NCI-H146 treated with DMSO at 0.1 percent for 48 hours (cell line): ENCODE measurements around the gene WIPI1.

ENCODE experiments used
- DNase-seq: peaks from one replicate; lab custom pipeline; 2025; ENCODE audit not compliant: unreplicated experiment; lab: John Stamatoyannopoulos, UW

WIPI1 gene

GRCh38 chr17:68461122-68461539 lies 3.8 kb upstream of the WIPI1 start:
- peak; percentile 51 for DNase-seq

DNA sequence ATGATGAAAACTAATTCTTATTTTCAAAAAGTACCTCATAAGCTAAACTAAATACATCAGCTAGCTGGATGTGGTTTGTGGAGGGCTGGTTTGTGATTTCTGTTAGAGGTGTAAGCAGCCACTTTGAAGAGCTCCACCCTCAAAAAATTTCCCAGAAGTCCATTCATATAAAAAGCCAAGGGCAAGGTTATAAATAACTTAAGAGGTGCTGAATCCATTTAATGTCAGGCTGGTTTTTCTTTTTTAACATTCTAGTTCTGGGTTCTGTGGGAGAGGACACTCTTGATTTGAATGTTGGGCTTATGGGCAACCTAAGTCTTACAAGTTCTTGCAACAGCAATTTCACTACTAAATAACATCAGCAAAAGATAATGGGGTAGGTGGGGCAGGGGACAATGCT lies 3.4 kb upstream of the WIPI1 start:
- DNase-seq: no peak

DNA sequence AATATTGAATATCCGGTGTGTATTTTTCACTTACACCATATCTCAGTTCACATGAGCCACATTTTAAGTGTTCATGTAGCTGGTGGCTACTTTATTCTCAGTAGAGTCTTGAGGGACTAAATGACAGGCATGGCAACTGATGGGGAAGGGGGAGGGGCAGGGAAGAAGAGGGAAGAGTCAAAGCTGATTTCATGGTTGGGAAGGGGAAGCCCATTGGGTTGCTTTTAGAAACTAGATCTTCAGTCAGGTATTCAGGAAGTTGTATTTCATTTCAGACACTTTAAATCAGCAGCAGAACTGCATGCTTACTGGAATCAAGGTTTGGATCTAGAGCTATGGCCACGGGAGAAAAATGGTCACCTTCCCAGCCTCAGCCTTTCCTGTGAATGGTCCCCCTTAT lies 2.9 kb upstream of the WIPI1 start:
- no peak for DNase-seq

- no peak for DNase-seq
Observed at GRCh38 chr17:68459037-68459639, 1.8 kb upstream of the WIPI1 start.

DNA sequence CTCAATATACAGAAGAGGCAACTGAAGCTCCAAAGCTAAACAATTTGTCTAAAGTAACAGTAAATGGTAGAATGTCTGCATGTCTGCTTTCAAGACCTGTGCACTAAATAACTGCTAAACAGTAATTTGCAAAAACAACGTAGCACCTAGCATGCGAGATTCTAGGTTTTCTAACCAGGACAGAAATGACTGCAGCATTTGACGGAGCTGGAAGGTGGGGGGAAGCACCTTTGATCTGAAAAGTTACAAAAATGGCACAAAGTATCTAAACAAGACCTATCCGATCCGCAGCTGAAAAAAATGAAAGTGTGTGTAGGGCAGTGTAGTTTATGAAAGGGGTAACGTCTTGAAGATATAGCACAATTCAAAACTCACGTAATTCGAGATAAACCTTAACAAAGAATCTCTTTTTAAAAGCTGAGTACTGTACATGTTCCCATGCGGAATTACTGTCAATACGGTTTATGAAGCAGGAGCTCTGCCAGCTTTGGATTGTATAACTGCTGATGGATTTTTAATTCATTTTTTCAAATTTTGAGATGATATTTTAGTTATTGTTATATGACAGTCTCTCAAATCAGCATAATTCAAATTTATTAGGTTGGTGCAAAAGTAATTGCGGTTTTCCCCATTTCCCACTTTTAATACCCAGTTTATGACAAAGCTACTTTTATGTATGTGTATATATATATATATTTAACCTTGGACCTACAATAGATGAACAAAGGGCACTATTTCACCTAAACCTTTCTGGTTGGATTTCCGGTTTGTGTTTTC lies 1.2 kb upstream of the WIPI1 start:
- DNase-seq: no peak

- DNase-seq: peak; percentile 91
Observed at GRCh38 chr17:68457539-68458259, 403 bp upstream of the WIPI1 start.

DNA sequence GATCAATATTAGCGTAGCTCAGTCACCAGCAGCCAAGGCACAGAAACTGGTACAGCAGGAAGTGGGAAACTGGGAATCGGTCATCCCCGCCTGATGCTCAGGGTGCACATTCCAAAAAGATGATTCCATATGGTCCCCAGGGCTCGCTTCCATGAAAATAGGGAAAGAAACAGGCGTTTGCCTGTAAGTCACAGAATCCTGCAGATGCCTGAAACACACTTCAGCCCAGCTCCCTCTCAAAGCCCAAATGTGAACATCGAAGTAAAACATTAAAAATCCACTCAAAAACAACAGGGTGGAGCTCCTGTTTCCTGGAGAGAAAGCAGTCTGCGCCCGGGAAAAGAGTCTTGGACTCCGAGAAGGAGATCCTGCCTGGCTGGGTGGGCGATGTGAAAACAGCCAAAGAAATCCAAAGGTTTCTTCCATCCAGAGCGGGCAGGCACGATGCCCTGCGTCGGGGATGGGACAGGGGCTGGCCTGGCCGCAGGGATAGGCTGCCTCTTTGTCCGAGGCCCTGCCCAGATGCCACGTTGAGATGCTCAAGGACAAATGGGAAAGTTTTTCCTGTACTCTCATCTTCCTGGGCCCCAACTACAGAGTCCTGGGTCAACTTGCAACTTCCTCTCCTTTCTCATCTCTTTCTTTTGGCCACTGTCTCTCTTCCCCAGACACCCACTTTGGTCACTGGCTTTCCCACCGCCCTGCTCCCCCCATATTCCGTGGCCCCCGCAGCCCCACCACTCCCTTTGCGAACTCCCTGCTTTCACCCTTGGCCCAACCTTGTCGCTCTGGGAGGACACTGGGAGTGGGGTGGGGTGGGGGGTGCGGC lies 743 bp downstream of the WIPI1 start:
- DNase-seq: peak; percentile 29

GRCh38 chr17:68455901-68456338 lies 1.4 kb downstream of the WIPI1 start:
- DNase-seq: peak; percentile 94

- DNase-seq: no peak
Observed at GRCh38 chr17:68453991-68454665, 3.2 kb downstream of the WIPI1 start.

GRCh38 chr17:68452724-68453290 lies 4.5 kb downstream of the WIPI1 start:
- DNase-seq: no peak

DNA sequence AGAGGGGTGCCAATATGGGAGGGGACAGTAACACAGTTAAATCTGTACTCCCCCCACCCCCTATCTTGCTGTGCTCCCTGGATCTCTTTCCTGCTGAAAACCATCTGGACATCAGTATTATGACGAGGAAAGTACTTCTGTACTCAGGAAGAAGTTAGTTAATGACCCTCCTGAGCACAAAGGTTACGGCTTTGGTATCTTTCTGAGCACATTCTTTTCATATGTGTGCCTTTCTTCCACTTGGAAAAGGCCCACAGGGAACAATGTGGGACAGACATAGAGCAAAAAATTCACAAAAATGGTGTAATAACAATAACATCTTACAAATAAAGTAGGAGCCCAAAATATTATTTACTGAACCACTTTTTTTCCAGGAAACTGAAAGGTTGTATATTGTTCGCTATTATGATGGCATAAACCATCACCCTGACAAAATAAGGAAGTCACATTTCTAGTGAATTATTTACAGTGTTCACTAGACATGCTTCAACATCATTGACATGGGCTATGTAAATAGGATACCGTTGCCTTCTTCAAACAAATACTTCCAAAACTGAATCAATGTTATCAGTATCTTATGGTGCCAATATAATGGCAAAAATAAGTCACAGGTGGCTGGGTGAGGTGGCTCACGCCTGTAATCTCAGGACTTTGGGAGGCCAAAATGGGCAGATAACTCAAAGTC lies 5.5 kb downstream of the WIPI1 start:
- no peak for DNase-seq

DNA sequence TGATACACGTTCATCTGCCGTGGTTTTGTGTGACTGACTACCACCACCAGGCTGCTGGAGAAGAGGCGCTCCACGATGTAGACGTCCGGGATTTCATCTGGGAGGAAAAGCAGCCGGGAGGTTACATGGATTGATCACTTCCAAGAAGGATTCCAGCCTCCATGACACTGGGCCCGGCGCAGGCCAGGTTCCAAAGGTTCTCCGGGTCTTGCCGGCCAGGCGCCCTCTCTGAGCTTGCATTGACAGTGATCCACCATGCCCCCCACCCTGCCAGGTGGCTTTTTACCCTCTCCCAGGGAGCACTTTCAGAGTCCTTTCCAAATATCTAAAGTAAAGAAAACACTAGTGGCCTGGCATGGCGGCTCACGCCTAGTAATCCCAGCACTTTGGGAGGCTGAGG lies 6.5 kb downstream of the WIPI1 start:
- DNase-seq: no peak

- no peak for DNase-seq
Observed at GRCh38 chr17:68450391-68450790, 6.9 kb downstream of the WIPI1 start.

GRCh38 chr17:68449021-68449739 lies 8.1 kb downstream of the WIPI1 start:
- DNase-seq: no peak

GRCh38 chr17:68446626-68447041 lies 10.7 kb downstream of the WIPI1 start:
- DNase-seq: no peak

DNA sequence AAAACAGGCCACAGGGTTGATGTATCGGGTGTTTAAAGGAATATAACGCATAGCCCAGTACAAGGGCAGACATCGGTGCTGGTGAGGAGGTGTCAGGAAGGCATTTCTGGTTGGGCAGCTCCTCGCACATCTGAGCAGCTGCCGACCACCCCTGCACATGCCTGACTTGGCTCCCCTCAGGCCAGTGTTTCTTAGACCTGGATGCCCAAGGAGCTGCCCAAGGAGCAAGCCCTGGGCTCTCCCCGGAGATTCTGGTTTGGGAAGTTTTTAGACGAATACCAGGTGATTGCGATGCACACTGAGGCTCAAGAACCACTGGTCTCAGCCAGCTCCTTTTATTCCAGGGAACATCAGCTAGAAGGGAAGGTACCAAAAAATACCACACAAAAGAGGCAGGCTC lies 11.6 kb downstream of the WIPI1 start:
- no peak for DNase-seq

GRCh38 chr17:68443972-68444464 lies 13.3 kb downstream of the WIPI1 start:
- DNase-seq: no peak

DNA sequence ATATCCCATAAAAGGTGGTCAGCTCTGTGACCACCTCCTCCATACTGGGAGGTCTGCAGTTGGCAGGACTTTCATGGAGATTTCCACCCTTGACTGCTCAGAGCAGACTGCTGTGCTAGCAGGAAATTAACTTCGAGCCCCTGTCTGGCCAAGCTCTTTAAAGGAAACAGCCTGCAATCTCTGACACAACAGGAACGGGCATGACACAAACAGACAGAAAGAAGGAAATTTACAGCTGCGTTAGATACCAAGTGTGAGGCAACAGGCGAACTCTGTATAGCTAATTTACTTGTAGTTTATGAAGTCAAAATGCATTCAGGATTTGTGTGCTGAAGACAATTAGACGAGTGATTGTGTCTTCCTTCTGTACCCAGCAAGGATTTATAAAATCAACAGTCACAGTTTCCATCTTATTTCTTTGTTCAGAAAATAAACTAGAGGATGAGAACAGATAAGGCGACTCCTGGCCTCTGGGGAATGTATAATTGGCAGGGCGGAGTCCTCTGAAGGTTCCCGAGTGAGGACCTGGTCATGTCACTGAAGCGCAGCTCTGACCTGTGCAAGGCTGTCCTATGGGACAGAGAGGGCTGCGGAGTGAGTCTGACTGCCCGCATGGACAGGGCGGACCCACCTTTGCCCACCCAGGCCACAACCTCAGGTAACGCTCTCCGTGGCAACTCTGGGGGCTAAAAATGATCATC lies 16.1 kb downstream of the WIPI1 start:
- DNase-seq: no peak
